NCI-H128 (cell line): ENCODE results near the gene HEATR3.

Experiments used
- DNase-seq: peaks from one replicate; lab custom pipeline; 2025; ENCODE audit not compliant: unreplicated experiment; lab: John Stamatoyannopoulos, UW

Gene HEATR3

DNA sequence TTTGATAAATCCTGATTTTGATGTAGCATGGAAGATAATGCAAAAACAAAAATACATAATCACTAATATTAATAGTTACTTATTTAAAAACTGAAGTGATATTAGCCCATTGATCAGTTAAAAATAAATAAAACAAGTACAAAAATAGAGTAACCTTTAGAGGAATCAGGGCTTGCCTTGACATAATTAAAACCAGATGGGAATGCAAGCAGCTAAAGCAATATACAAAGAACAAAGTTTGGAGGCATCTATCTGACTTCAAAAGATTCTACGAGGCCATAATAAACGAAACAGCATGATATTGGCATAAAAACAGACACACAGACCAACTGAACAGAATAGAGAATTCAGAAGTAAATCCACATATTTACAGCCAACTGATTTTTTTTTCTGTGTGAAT, 15.0 kb upstream of the HEATR3 start:
- DNase-seq, result no peak

DNA sequence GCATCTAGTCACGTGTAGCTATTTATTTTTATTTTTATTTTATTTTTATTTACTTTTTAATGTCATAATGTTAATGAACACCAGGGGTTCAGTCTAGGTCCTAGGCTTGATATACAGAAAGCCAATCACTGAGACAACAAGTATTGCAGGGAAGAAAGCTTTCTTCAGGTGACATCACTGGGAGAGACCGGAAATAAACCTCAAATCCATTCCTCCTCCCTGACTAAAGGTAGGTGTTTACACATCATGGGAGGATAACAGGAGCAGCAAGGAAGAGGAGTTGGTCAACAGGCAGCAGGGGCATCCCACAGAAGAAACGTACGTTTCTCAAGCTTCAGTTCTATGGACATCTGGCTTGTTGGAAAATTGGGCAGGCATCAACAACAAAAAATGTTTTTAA, 9.5 kb upstream of the HEATR3 start:
- no peak for DNase-seq

DNA sequence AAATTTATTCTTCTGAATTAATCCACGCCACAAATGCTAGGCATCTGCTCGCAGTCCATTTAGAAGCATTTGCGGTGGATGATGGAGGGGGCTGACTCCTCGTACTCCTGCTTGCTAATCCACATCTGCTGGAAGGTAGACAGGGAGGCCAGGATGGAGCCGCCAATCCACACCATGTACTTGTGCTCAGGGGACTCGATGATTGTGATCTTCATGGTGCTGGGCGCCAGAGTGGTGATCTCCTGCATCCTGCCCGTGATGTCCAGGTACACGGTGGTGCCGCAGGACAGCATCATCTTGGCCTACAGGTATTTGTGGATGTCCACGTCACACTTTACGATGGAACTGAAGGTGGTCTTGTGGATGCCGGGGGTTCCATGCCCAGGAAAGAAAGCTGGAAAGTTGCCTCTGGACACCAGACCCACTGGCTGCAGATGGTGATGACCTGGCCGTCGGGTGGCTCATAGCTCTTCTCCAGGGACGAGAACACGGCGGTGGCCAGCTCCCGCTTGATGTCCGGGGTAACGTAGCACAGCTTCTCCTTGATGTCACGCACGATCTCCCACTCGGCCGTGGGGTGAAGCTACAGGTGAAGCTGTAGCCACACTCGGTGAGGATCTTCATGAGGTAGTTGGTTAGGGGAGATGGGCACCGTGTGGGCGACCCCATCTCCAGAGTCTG, 7.5 kb upstream of the HEATR3 start:
- no peak for DNase-seq

DNA sequence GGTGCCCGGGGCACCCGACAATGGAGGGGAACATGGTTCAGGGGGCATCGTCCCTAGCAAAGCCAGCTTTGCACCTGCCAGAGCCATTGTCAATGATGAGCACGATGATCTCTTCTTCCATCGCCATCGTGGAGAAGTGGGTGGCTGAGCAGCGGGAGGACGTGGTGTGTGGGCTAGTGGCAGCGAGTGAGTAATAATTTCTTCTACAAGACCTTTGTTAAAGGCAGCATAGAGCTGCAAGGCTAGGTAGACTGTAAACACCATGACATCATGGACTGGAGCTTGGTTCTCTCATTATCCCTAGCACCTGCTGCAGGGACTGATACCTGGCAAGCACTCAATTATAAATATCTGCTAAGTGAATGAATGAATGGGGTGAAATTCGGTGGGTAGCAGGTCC, 6.7 kb upstream of the HEATR3 start:
- DNase-seq, result no peak

DNA sequence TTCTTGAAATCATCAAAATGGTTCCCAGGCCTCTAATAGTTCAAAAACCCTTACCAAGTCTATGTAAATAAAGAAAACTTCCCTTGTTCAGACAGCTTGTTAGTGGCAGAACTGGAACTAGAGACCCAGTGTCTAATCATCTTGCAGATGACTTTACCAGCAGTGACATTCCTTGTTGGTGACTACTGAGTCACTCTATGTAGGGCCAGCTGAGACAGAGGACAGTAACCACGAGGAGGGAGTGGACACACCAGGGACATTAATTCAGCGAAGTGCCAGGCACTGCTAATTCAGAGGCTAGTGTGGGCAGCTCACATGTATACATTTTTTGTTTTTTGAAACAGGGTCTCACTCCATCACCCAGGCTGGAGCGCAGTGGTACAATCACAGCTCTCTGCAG, 6.1 kb upstream of the HEATR3 start:
- DNase-seq, result no peak

DNA sequence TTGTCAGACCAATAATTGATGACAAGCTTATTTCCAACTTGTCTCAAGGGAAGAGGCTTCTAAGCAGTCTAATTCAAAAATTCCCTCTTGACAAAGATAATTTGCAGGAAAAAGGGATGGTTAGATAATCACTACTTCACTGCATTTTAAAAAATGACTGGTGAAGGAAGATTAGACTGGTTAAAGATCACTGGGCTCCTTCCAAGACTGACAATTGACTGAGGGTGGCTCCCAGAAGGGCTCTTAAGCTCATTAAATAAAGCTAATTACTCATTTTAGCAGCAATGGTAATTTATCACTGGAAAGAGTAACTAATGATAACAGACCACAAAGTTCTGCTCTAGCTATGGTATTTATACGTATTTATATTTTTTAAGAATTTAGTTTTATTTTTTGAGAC, 4.4 kb upstream of the HEATR3 start:
- no peak for DNase-seq

DNA sequence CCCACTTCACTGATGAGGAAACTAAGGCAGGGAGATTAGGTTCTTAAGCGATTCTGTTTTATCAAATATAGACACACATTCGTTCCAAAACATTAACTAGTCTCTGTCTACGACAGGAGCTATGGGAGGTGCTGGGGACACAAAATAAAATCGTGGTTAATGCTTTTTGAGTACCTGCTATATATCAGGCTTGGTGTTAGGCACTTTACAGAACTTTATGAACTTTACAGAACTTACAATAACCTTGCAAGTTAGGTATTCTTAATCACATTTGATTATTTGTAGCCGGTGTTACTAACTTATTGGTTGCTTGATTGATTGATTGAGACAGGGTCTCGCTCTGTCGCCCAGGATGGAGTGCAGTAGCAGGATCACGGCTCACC, 538 bp upstream of the HEATR3 start:
- no peak for DNase-seq

DNA sequence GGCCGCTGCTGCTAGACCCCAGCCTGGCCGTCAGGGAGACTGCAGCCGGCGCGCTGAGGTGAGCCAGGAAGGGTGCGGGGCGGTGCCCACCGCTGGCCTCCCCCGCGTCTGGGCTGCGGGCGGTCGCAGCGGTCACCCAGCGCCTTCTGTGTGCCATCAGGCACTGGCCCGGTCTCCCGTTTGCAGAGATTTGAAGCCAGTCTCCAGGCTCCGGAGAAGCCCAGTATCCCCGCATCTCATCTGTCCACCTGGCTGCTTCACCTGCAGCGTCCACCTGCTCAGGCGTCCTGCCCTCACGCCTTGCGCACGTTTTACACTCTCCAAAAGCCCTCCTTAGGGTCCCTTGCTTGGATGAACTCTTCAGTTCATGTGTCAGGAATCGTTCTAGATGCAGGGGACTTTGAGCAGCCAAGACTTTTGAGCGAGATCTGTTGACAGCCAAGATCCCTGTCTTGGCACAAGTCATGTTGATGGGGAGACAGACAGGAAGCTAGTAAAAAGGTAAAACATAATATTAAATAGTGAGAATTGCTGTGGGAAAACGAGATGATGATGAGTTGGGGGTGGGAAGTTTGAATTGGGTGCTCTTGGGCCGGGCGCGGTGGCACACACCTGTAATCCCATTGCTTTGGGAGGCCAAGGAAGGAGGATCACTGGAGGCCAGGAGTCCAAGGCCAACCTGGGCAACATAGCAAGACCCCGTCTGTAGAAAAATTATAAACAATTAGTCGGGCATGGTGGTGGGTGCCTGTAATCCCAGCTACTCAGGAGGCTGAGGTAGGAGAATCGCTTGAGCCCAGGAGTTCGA, 916 bp downstream of the HEATR3 start:
- DNase-seq, result no peak

DNA sequence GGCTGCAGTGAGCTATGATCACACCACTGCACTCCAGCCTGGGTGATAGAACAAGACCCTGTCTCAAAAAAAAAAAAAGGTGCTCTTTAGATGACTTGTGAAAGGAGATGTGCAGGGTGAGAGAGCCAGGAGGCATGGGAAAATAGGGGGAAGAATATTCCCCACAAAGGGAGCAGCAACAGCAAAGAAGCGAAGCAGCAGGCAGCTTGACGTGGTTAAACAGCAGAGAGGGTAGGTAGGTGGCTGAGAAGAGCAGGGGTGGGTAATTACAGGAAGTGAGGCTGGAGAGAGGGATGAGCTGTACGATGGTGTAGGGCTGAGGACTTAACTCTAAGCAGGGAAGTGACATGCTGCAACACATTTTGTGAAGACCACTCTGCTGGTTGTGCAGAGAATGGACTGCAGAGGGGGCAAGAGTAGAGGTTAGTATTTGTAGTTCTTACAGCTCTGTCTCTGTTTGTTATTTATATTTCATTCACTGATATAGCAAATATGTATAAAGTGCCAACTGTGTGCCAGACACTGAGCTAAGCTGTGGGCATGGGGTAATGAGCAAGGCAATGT, 1.6 kb downstream of the HEATR3 start:
- DNase-seq, result no peak

DNA sequence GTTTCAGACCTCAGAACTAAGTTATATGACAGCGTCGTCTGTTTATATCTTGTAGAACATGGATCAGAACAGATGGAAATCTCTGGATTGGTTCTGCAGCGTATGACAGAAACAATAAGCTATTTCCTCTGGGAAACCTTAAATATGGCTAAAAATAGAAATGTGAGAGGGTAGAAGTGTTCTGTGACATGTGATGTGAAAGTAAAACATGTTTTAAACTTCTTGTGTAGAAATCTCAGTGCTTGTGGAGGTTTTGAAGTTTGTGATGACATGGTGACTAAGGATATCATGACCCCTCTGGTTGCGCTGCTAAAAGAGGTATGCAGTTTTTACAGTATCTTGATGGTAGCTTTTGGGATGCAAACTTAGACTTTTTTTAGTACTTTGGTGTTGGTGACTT, 2.8 kb downstream of the HEATR3 start:
- DNase-seq, result no peak

DNA sequence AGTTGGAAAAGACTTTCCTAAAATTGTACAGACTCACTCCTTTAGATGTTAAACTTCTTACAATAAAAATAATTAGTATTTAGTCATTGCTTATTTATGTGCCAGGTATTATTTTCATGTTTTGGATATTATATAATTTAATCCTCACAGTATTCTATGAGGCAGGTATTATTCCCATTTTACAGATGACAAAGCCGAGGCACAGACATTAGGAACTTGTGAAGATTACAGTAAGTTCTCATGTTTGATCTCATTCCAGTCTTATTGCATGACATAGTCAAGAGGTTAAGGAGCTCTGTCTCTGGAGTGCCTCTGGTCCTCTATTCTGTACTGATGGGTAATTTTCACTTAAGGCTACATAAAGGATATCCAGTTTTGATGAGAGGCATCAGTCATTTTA, 3.3 kb downstream of the HEATR3 start:
- no peak for DNase-seq

DNA sequence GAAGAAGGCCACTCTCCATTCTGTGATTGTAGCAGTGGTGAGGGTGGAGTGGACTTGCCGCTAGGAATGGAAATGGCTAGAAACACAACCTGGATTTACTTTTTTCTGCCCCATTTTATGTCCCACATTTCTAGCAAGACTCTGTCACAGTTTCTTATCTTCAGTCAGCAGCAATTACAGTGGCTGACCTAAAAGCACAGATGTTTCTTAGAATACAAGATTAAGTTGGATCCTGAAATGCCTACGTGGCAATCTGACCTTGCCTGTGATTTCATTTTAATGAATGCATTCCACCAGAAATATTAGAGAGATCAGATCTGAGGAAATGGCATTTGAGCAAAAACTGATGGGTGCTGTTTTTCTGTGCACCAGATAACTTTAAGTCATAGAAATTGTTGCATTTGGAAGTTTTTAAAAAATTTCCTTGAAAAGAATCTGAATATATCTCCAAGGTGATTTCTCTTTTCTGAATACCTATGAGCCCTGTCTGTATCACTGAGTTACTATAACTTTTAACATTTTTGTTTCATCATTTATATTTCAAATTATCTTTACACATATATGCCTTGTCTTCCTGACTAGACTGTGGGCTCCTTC, 5.4 kb downstream of the HEATR3 start:
- no peak for DNase-seq

DNA sequence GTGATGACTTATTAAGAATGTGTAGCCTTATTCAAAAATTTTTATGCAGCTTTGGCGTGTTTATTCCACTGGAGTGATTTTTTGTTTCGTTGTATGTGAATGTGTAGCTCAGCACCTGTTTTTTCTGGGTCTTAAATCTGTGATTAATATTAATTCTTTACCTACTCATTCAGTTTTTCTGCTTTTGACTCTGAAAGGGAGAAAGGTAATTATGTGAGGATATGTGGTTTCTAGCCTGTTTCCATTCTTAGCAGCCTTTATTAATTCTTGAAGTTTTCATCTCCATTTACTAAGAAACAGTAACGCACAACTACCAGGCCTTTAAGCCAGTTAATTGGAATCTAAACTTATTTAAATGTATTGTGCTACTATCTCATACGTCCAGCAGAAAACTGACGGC, 7.0 kb downstream of the HEATR3 start:
- no peak for DNase-seq

DNA sequence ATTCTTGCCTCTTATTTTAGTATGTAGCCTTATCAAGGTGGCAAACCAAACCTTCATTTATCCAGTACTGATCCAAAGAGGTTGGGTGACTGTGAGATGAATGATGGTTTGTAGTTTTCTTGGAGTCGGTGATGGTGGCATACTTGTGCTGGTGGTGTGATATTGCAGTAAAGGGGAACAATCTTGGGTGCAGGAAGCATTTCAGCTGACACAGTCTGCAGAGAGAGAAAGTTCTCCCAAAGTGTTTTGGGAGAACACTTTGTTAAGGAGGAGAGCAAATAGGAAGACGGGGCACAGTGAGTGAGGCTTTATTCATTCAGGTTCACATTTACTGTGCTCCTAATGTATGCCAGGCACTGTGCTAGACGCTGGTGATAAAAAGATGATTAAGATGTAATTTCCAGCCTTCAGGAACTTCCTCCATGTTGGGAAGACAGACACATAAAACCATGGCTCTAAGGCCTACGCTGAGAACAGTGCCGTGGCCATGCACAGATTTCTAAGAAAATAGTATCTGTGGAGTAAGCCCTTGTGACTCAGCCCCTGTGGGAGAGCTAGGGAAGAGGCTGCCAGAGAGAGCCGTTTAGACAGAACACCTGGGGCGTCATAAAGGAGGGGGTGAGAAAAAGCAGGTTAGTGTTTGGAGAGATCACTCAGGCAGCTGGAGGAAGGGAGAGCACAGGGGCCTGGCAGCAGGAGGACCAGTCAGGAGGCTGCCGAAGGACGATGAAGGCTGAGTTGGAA, 13.8 kb downstream of the HEATR3 start:
- DNase-seq, result no peak

DNA sequence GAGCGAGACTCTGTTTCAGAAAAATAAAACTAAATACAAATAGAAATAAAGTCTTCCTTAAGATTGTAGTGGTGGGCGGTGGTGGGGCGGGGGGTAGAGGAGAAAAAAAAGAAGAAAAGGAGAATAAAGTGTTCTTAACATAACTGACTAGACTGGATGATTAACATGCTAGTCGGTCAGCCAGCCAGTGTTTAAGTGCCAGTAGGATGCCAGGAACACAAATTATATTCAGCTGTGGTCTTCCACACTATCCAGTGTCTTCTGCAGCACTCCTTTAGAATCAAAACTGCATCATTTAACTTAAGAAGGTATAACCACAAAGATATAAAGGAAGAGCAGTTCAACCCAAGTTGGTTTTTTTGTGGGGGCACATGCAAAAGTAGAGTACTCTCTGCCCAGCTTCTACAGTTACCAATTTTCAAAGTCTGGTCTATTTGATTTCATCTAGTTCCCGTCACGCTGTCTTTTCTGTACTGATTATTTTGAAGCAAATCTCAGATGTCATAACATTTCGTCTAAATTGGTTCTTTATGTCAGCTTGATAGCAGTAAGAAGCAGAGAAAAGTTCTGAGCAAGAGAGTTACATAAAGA, 15.8 kb downstream of the HEATR3 start:
- DNase-seq, result no peak

DNA sequence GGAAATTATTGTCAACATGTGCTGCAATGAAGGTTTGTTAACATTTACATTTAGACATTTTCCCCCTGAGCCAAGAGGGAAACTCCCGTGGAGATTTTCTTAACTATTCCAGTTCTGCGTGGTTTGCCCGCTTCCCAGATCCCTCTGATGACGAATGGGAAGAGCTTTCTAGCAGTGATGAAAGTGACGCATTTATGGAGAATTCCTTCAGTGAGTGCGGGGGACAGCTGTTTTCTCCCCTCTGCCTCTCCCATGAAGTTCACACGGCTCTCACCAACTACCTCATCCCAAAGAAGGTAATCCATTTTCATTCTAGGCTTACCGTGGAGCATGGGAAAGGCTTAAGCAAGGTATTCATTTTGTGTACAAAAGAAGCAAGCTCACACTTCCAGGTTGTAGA, 18.2 kb downstream of the HEATR3 start:
- DNase-seq, result no peak

DNA sequence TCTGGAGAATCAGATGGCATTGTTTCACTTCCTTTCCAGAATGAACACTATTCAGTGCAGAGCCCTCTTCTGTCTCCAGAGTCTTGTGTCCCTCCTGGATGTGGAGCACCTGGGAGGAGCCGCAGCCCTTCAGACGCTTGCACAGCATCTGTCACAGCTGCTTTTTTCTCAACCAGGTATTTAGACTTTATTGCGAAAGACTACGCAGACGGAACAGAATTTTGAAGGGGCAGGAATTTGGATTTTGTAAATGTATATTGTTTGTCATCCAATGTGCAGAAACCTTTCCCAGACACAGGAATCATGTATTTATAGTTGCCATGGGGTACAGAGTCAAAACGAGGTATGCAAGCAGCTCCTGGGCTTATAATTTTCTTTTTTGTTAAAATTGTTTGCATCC, 20.4 kb downstream of the HEATR3 start:
- DNase-seq, result no peak

DNA sequence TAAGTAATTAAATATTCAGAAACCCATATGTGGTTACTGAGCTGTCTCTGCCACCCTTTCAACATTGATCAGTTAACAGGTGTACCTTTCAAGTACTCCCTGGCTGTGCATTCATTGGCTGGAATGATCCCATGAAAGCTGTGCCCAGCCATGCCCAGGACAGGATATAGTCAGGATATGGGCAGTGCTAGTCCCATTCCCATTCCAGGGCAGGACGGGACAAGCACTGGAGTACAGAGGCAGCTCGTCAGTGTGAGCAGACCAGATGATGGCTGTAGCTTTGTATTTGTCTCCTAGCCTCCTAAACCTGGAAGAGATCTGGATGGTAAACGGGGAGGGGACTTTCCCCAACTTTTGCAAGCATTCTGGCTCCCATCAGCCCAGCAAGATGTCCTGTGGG, 22.5 kb downstream of the HEATR3 start:
- no peak for DNase-seq

DNA sequence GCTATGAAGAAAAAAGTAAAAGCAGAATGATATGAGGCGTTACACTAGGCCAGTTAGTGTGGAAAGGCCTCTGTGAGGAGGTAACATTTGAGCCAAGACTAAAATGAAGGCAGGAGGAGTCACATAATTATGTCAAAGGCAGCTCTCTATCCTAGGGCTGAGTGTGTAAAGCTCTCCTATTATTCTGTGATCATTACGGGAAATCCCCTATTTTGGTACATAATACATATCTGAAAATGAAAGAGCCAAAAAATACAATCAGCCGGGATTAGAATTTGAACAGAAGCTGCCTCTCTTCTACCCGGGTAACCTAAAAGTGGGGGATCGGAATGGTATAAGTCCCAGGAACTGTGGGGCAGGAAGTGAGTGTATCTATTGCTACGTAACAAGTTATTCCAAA, 27.1 kb downstream of the HEATR3 start:
- DNase-seq, result no peak

DNA sequence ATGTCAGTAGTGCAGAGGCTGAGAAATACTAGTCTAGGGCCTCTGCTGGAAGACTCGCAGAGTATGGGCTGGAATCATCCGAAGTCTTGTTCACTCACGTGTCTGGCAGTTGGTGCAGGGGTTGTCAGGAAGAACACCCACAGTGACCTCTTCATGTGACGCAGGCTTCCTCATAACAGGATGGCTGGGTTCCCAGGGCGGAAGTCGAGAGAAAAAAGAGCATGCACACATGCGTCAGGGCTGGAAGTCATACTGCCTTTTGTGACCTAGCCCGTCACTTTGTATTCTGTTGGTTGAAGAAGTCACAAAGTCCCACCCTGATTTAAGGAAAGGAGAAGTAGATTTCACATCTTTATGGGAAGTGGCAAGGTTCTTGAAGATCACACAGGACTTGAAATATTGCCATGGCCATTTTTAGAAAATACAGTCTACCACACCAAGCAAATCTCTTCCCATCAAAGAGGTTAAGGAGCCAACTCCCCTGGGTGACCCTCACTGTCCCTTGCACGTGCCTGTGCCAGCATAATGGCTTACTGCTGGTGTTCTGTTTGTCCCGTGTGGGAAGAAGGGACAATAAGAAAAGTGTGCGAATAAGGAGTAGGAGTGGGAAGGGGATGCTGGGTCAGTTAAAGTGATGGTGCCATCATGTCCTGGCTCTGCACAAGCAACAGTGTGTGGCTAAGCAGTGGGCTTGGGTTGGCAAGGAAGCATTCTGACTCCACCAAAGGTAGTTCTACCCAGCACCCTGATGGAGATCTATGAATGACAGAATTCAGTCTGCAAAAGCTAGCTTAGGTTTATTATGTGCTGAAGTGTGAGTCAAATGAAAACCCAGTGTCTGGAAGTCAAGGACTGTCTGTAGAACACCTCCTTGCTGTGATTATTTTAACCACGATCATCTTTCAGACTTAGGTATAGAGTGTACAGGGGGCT, 28.1 kb downstream of the HEATR3 start:
- DNase-seq, result no peak
